Measurements from ENCODE around the gene GSAP. TPM values are rescaled to one million over a fixed set of nuclear protein-coding genes. Genes with fewer than 3 reads are reported as not detected.

GSAP gene
- total and polyA plus RNA-seq, 9 of the 15 experiments (the other 6 are each of a cell fraction or from before 2014, with no cell fraction given): 0.13 TPM; not detected in 8

DNA sequence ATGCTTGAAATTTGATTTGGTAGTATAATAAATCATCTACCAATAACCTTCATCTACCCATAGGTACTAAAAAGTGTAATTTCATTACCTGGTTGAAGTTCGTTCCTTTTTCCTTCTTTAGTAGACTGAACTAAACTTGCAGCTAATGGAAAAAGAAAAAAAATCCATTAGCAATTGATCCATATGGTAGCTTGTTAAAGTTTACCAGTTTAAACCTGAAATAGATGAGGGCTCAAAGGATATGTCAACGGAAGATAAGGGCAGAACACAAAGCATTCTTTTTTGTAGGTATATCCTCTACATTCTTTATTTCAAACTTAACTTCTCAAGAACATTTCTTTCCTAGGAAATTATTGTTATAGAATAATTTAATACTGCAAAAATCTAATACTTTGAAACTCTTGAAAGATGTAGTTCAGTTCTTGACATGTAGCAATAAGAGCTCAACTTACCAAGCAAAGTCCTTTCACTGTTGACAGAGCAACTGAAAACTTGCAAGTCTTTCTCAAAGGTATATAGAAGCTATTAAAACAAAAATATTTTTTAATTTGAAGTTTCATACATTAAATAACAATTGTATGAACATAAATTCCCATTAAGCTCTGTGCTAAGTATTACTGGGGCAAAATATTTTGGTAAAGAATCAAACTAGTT is 19.1 kb downstream of the GSAP start (continued):
- TF ChIP-seq RREB1 (CRISPR knock-in tag; IDR thresholded peaks at IDR 0.05) (no peak), DNMT1 (IDR thresholded peaks at IDR 0.05) (no peak), ATF3 (IDR thresholded peaks at IDR 0.05) (no peak), ATF3 (CRISPR knock-in tag; conservative IDR thresholded peaks at IDR 0.05) (no peak), ELF2 (CRISPR knock-in tag; IDR thresholded peaks at IDR 0.05) (no peak), HCFC1 (IDR thresholded peaks at IDR 0.05; ENCODE audit: low read depth, low read length) (no peak), E2F5 (CRISPR knock-in tag; IDR thresholded peaks at IDR 0.05) (no peak), ZNF175 (CRISPR knock-in tag; IDR thresholded peaks at IDR 0.05; ENCODE audit: low read depth) (no peak), SRSF3 (IDR thresholded peaks at IDR 0.05; ENCODE audit: insufficient read depth, low read length) (no peak)
